DMS 273 treated with DMSO at 0.1 percent for 48 hours (cell line): Measurements from ENCODE around the gene PPFIA3.
A peak's percentile ranks its signal among the peaks of the same experiment; 100 is the strongest.
"Not testable (repeated sequence)": the region's sequence is repeated elsewhere in the genome, so short reads cannot be mapped to it uniquely, and the experiment has no call there.

Source experiments
- DNase-seq: peaks from one replicate; lab custom pipeline; 2025; lab: John Stamatoyannopoulos, UW

PPFIA3 gene

GRCh38 chr19:49119411-49120324 is at the start of gene PPFIA3:
Gene PPFIA3 (plus strand): TSS chr19:49119544. CDS start chr19:49127874, 8,330 bp downstream.
- DNase-seq, result no peak

GRCh38 chr19:49070416-49070815 is 48.9 kb upstream of the PPFIA3 start:
- DNase-seq, result no peak

- DNase-seq, result no peak
Observed at GRCh38 chr19:49071860-49072547, 47.3 kb upstream of the PPFIA3 start.

- no peak for DNase-seq
Observed at GRCh38 chr19:49073514-49074378, 45.6 kb upstream of the PPFIA3 start.

- DNase-seq, result not testable (repeated sequence)
Observed at GRCh38 chr19:49074869-49075268, 44.5 kb upstream of the PPFIA3 start.

- DNase-seq, result no peak
Observed at GRCh38 chr19:49080392-49080791, 39.0 kb upstream of the PPFIA3 start.

- no peak for DNase-seq
Observed at GRCh38 chr19:49081273-49081672, 38.1 kb upstream of the PPFIA3 start.

GRCh38 chr19:49084206-49085019 is 34.9 kb upstream of the PPFIA3 start:
- DNase-seq, result peak; percentile 17

GRCh38 chr19:49085020-49085867 is 34.1 kb upstream of the PPFIA3 start, which contains the start of gene SNRNP70:
Gene SNRNP70 (plus strand): TSS chr19:49085451. CDS start chr19:49086415, 964 bp downstream.
- DNase-seq, result peak; percentile 99

GRCh38 chr19:49085868-49086232 is 33.5 kb upstream of the PPFIA3 start:
- no peak for DNase-seq

- DNase-seq, result no peak
Observed at GRCh38 chr19:49086296-49086695, 33.0 kb upstream of the PPFIA3 start.

- no peak for DNase-seq
Observed at GRCh38 chr19:49091391-49092038, 27.8 kb upstream of the PPFIA3 start.

GRCh38 chr19:49092686-49093085 is 26.7 kb upstream of the PPFIA3 start:
- DNase-seq, result no peak

- DNase-seq, result no peak
Observed at GRCh38 chr19:49094505-49095482, 24.6 kb upstream of the PPFIA3 start.

GRCh38 chr19:49097453-49098288 is 21.7 kb upstream of the PPFIA3 start:
- peak; percentile 55 for DNase-seq

- no peak for DNase-seq
Observed at GRCh38 chr19:49098795-49099194, 20.5 kb upstream of the PPFIA3 start.

GRCh38 chr19:49101160-49101559 is 18.2 kb upstream of the PPFIA3 start:
- DNase-seq, result no peak

GRCh38 chr19:49102303-49102702 is 17.0 kb upstream of the PPFIA3 start:
- DNase-seq, result no peak
